ENCODE measurements around the gene IMMP2L.
"Not testable (repeated sequence)": the region's sequence is repeated elsewhere in the genome, so short reads cannot be mapped to it uniquely, and the experiment has no call there.

The IMMP2L gene

DNA sequence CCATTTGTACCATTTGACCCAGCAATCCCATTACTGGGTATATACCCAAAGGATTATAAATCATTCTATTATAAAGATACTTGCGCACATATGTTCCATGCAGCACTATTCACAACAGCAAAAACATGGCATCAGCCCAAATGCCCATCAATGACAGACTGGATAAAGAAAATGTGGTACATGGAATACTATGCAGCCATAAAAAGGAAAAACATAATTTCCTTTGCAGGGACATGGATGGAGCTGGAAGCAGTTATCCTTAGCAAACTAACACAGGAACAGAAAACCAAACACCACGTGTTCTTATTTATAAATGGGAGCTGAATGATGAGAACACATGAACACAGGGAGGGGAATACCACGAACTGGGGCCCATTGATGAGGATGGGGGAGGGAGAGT is 310.9 kb downstream of the IMMP2L start:
- not testable (repeated sequence) for DNase-seq

DNA sequence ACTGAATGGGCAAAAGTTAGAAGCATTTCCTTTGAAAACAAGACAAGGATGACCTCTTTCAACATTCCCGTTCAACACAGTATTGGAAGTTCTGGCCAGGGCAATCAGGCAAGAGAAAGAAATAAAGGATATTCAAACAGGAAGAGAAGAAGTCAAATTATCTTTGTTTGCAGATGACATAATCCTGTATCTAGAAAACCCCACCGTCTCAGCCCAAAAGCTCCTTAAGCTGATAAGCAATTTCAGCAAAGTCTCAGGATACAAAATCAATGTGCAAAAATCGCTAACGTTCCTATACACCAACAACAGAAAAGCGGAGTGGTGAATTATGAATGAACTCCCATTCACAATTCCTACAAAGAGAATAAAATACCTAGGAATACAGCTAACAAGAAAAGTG is 312.5 kb downstream of the IMMP2L start:
- not testable (repeated sequence) for DNase-seq

DNA sequence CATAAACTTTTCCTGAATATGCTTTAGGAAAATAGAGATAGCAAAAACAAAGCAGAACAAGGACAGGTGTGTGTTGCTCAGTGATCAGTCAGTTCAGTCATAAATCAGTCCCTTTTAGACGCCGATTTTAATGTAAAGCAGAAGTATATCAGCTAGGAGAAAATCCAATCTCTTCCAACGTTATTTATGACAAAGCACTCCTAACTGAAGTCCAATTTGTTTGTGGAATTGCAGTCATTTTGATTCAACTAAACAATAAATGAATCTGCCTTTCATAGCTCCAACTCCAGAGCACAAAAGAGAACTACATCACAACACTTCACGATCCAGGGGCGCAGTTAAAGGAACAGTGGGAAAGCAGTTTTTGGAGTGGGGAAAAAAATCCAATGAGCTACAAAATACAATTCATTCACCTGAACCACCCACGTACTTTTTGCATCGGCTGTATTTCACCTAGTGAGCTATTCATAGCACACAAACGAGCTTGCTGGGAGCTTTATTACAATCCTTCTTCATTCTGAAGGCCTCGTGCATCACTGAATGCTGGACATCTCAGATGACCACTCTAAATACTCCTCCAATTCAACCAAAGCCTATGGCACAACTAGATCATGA is 320.0 kb downstream of the IMMP2L start:
- no peak for DNase-seq

DNA sequence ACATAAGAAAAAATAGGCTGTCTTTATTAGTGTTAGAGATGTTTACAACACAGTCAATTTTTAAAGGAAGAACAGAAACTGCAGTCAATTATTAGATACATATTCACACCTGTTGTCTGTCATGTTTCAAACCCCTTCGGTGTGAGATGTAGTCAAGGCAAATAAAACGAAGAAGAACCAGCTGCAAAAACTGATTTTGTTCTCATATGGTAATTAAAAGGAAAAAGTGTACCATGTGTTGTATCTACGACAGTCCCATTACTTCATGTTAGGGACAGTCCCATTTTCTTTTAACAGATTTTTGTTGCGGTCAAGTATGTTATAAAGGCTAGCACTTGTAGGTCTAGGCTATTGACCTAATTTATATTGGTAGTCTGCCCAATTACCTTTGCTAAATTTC is 321.9 kb downstream of the IMMP2L start:
- DNase-seq, result no peak

DNA sequence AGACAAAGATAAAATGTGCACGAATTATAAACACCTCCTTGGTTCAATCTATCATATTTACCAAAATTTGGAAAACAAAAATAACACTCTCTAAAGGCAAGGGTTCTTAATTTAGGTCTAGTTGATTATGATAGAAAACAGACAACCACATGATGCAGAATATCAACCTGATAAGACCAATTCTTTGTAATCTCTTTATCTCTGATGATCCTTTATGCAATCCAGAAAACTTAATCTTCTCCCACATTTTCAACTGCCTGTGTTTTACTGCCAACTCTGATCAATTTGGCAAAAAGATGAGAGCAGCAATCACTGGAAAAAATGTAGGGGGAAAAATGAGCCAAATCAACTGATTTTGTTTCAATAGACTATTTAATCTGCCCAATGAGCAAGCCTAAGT is 322.9 kb downstream of the IMMP2L start:
- DNase-seq, result no peak

DNA sequence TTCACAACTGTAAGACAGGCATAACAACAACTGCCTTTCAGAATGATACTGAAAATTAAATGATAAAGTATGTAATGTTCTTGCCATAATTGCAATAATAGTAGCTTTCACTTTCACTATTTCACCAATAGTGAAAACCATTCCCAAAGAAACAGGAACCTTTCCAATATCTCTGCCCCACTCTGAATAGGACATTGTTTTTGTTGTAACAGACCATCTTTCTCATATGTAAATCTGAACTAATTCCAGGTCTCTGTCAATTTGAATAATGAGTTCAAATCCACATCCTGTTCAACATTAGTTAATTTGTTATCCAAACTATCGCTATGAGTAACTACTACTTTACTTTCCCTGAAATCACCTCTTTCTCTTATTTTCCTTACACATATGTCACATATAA is 323.4 kb downstream of the IMMP2L start:
- DNase-seq, result no peak

DNA sequence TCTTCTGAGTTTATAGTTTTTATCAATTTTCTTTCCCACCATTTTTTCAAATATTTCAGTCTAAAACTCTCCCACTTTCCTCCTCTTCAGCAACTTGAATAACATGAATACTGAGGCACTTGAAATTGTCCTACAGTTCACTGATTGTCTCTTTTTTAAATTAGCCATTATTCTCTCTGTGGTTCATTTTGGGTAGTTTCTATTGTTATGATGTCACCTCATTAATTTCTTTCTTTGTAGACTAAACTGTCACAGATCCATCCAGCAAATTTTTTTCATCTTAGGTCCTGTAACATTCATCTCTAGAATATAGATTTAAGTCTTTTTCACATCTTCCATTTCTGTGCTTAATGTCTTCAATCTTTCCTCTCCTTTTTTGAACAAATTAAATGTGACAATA is 326.6 kb downstream of the IMMP2L start:
- DNase-seq, result no peak

DNA sequence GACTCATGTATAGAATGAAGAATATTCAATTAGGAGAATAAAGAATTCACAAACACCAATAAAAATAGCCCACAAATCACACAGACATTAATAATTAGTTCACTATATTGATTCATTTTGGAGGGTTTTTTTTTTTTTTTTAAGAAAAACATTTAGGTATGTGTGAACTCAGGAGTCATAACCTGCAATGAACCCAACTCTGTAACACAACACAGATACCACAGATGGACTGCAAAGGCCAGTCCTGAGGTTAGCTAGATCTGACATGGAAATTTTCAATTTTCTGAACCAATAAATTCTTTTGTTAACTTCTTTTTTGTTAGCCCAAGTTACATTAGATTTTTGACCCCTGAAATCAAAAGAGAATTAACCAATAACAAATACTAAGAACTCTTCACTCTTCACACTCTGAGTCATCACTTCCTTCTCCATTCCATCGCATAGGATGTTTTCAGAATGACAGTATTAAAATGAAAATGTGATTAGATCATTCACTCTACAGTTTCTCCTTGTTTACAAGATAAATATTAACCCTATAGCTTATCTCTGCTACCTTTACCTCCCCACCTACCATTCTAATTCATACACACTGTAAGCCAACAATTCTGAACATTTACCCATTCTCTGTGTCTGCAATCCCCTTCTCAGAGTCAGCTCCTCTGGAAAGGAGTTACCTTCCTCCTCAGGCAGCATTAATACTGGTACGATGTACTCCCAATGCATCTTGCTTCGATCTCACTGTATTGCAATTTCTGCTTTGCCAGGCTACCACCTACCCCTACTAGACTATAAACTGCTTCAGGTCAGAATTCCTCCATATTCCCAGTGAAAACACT is 329.8 kb downstream of the IMMP2L start:
- no peak for DNase-seq

DNA sequence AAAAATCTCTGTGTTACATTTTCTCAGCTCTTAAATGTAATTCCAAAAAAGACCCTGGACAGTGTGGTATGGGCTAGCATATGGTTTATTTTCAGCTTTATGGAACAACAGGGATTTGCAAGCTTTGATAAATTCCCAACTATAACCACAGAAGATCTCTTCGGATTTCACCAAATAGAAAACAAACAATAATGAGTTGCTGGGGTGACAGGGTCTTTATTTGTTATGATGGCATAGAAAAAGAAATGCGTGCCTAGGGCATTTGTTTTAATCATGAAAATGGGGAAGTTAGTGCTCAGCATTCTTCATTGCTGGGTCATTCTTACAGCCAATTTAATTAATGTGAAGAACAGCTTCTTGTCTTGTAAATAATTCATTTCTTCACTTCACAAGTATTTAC is 332.4 kb downstream of the IMMP2L start:
- no peak for DNase-seq

DNA sequence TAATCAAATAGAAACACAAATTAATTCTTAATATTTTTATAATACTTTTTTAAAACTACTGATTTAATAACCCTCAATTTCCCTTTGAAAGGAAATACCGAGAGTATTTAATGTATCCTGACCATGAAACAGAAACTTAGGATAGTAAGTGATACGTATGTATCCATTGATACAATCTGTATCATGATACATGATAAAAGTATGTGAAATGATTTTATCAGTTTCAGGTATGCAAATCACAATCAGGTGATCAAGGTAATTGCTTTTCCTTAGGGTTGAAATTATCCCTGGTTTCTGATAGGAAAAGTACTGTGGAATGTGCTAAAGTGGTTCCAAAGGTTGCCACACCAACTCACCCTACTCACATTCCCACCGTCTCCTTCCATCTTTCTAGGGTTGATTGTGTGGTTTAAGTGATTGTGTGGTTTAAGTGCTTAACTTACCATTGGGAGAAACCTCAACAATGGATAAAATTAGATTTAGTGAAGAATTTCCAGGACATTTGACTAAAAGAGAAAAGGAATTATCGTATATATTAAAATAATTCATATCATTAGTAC is 333.0 kb downstream of the IMMP2L start:
- DNase-seq, result no peak

DNA sequence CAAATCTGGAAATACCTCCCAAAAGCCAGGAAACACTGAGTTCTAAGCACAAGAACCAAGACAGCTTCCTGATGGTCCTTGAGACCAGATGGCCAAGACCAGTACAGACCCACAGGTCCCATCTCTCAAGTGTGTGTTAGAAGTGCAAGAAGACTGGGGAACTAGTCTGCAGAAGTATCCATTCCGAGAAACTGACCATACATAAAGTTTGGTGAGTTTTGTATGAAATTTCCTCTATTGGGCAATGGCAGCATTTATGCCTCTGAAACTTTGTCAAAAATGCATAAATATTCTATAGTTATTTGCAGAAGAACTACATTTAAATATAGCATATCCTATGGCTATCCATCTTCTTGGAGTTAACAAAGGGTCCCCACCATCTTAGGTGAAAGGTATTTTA is 333.9 kb downstream of the IMMP2L start:
- no peak for DNase-seq

DNA sequence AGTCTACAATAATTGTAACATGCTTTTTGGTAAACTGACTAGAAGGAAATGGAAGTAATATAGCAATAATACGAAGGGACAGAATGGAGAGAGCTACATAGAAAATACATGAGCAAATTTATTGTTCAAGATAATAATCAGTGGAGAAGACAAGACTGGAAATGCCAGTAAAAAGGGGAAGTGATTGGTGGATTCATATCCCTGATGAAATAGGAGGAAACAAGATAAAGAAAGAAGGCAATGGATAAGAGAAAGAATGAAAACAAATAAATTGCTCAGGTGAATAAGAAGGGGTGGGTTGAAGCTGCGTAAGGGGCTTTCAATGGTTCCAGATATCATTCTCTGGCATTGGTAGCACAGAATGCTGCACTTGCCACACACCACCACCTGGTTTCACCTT is 335.5 kb downstream of the IMMP2L start:
- DNase-seq, result no peak

DNA sequence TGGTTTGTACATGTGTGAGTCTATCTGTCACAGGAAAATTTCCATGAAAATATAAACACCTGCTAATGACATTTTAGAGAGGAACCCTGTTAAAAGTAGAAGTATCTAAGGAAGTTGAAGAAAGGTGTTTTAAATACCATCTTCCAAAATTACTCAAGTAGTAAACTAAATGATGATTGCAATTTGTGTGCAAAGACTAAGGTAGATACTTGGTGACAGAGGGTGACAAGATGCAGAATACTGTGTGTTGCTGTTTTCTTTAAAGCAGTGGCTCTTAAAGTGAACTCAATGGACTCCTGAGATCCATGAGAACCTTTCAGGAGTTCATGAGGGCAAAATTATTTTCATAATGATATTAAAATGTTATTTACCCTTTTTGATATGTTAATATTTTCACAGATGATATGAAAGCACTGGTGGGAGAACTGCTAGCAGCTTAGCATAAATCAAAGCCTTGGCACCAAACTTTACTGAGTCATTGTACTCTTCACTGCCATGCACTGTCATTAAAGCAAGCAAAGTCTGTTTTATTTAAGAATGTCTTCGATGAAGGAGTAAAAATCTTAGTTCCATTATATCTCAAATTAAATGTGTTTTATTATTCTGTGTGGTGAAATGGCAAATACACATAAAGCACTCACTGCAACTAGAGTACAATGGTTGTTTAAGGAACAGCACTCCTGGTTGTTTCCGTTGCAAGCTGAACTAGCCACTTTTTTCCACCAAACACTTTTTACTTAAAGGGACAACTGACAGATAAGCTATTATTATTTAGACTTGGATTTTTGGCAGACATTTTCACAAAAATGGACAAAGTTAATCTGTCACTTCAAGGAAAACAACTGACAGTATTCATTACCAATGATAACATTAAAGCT is 337.7 kb downstream of the IMMP2L start:
- DNase-seq, result no peak

DNA sequence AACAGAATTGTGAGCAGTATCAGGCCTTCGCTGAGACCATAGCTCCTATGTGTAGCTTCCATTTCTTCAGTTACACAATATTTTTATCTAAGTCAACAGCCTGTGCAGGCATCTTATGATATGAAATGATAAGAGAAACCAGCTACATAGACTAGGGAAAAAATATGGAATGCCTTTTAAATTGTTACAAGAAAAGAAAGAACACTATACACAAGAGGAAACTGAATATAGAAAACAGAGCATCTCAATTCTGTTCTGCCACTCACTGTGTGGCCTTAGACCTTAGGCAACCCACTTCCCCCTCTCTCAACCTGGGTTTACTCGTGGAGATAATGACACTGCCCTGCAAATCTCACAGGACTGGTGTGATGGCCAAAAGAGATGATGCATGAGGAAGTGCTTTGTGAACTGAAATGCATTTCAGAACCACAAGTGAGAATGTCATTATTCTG is 338.5 kb downstream of the IMMP2L start:
- DNase-seq, result no peak

DNA sequence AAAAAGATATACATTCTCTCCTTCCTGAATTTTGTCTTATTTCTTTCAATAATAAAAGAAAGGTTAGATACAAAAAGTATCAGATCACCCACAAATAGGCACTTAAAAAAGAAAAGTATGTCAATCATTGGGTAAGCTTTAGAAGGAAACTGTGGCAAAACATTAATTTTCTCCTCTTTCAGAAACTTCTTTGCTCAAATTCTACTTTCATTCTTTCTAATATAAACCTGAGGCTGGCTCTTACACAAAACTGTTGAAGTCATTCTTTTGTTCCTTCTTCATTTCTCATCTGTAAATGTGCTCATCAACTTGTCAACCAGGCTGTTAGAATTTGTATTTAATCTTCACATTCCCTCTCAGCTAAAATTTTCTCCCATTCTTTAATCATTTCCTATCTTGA is 346.7 kb downstream of the IMMP2L start:
- DNase-seq, result no peak

DNA sequence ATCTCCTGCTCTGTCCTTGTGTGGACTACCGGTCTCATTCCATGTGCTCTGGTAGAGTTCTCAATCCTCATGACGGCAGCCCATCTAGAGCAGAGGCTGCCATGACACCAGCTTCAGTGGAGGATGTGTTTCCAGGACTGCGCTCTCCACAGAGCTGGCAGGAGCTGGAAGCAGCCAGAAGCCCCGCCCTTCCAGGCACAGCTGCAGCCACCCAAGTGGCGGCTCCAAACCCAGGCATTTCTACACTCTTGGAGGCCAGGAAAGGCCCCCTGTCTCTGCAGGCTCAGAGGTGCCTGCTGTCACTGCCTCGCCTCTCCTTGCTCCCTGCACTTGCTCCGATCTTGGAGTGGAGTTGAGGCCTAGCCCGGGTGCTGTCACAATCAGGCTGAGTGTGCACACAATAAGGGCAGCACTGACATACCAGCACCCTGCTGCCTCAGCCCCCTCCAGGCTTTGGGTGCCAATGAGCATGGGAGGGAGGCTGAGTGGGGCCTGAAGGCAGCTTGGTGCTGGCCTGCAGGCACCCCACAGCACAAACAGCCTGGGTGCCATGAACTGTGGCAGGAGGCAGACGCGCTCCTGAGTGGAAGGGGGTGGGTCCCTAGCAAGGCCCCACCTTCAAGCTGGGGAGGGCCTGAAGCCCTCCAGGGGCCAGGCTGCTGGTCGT is 349.3 kb downstream of the IMMP2L start:
- DNase-seq, result no peak

DNA sequence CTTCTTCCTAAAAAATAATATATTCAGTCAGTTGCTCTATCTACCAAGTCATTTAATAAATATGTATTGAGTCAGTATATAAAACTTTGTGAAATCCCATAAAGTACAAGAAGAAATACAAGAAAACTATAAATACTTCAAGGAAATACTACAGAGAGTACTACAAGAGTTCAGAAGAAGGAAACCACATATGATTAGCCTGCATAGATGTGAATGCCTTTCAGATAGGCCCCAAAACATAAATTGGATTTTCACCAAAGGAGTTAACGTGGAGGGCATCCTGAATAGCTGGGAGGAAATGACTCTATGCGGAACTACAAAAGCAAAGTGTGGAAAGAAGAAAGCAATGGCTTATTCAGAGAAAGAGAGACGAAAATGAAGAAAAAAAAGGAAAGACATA is 351.3 kb downstream of the IMMP2L start:
- DNase-seq, result no peak

DNA sequence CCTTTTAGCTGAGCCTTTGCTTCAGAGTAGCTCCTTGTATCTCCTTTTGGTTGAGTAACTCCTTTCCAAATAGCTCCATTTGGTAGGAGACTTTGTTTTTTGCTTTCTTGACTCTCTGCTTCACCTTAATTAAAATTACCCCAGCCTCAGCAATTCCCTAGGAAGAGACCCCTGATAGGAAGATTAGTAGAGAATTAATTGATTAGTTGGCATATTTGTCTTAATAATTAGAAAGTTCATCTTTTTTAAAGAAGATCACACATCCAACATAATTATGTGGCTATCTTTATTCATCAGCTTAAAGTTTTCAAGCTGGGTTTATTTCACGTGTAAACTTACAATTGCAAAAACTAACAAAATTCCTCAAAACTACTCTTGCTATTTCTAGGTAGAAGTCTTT is 352.2 kb downstream of the IMMP2L start:
- DNase-seq, result no peak

DNA sequence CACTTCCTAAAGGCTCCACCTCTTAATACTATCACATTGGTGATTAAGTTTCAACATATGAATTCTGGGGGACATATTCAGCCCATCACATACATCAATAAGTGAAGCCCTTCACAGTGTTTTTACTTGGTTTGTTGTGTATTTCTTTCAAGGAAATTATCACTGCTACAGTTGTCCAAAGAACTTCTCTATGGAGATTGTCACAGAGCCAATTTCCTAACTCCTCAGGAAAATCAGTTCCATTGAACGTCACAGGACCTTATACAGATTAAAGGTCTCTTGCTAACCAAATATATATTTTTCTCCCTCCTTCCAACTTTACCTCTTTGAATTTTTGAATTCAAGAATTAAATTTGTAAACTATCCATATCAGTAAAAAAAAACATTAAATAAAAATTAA is 357.0 kb downstream of the IMMP2L start:
- no peak for DNase-seq

DNA sequence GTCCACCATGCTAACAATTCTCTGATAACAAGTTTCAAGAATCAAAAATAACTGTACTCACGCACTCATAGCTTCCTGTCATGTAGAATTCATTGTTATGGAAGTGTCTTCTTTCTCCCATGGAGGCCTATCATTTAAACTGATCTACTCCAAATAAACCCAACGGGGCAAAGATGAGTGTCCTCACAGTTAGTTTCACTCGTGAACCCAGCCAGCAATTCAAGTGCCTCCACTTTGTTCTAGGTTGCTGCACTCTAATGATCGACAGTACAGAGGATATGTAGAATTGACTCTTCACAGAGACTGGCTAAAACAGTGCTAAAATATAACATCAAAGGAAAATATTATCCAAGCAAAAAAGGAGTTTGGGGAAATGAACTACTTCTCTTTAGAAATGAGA is 360.0 kb downstream of the IMMP2L start:
- DNase-seq, result no peak

DNA sequence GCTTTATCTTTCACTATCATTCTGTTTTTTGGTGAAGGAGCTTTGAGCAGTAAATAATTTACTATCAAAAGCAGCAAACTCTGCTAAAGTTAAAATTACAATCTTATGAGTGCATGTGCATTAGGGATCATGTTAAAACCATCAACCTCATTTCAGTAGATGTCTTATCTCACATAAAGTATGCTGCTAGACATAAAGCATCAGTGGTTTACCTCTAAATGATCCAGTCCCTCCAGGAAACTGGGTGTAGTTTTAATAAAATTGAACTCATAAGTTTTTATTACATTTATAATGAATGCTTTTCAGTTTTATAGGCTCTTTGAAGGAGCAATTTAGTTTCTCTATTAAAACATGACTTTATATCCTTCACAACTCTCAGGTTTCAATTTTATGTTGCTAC is 362.6 kb downstream of the IMMP2L start:
- no peak for DNase-seq

DNA sequence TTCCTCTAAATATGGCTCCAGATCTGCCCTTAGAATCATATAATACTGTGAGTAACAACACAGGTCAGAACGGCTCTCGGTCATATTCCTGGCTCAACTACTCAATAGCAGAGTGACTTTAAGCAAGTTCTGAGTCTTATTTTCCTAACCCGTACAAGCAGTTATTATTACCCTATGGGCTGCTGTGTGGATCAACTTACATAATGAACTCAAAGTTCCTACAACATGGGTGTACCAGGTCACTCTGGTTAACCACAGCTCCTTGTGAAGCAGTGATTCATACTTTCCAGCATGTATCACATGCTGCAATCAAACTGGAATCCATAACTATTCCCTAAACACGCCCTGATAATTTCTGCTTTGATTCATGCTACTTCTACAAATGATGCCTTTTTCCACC is 364.0 kb downstream of the IMMP2L start:
- no peak for DNase-seq

DNA sequence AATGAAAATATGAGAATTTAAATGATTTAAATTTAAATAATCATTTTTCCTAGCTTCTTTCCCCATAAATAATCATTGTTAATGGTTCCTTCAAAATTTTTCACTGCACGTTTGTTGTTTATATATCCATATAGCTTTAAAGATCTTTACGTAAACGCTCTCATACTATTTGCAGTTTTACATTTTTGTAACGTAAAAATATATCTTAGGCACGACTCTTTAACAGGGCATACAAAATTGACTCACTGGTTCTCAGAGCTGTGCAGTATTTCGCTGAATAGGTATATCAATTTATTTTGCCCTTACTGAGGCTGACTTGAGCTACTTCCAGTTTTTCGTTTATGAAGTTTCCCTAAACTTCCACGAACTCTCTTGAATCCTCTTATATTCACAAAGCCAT is 365.6 kb downstream of the IMMP2L start:
- DNase-seq, result no peak
